Activated gamma-delta T cell (primary cell): ENCODE data around the gene ERN1.

Experiments used
- DNase-seq: peaks from one replicate; lab custom pipeline; 2025; lab: John Stamatoyannopoulos, UW

ERN1 gene

GRCh38 chr17:64109400-64109799 is 20.5 kb downstream of the ERN1 start:
- no peak for DNase-seq

DNA sequence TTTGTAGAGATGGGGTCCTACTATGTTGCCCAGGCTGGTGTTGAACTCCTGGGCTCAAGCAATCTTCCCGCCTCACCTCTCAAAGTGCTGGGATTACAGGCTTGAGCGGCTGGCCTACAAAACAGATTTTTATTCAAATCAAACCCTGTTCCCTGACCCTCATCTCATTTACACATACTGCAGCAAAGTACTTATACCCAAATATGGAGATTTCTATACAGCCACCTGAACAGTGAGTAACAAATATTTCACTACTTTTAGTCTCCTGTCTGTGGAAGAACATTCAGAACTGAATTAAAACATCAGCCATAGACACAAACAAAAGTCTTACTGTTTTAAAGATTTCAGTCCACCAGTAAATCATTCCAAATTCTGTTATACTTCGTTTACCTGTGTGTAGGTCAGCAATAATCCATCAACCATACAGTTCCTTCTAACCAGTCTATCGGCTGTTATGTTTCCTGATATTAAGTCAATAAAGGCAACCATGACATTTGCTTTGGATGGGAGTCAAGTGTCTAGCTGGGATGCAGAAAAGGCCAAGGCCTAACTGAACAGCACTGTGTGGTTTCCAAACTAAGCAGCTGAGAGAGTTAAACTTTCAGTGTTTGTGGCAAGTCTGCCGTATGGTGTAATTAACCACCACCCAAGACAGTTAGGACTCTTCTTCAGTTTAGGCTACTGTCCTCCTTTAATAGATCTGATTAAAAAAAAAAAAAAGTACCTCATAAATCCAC is 22.3 kb downstream of the ERN1 start:
- no peak for DNase-seq

DNA sequence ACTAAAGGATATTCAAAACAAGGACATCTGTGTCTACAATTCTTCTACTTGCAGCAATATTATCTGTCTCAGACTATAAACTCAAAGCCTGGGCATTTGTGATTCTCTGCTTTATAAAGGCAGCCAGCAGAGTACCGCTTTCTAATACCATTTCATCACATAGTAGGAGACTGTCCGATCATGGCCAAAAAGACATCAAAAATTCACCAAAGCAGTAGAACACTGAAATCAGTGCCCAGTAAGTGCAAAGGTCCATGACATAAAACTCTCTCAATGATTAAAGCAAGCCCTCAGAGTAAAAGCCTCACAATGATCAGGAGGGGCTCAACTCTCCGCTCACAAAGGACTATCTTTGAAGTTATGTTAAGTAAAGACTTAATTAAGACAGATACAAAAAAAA is 23.0 kb downstream of the ERN1 start:
- no peak for DNase-seq

DNA sequence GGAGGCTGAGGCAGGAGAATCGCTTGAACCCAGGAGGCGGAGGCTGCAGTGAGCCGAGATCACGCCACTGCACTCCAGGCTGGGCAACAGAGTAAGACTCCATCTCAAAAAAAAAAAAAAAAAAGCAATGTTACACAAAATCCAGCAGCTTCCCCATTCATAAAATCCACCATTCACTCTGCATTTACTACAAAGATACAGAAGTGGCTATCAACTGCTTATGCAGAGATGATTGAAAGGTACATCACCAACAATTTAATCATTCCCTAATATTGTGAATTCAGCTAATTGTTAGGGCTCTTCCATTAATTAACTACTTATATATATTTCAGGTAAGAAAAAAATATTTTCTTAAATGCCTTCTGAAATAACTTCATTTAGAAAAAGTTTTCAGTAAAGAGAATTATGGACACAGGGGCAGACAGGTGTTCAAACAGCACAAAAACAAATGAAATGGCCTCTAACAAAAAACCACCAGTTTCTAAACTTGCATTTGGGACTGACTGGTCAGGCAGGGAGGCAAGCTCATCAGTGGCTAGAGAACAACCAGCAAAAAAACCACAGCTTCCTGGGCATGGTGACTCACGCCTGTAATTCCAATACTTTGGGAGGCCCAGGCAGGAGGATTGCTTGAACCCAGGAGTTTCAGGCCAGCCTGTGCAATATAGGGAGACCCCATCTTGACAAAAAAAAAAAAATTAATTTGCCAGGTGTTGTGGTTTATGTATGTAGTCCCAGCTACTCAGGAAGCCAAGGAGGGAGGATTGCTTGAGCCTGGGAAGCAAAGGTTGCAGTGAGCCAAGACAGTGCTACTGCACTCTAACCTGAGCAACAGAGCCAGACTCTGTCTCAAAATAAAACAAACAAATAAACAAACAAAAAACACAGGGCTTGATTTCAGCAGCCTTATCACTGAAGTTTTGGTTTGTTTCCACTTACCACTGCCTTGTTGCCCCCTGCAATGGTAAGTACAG is 26.3 kb downstream of the ERN1 start:
- DNase-seq: no peak

GRCh38 chr17:64102627-64103390 is 27.1 kb downstream of the ERN1 start:
- no peak for DNase-seq

GRCh38 chr17:64099543-64099942 is 30.4 kb downstream of the ERN1 start:
- DNase-seq: no peak

- DNase-seq: no peak
Observed at GRCh38 chr17:64097196-64097936, 32.6 kb downstream of the ERN1 start.

DNA sequence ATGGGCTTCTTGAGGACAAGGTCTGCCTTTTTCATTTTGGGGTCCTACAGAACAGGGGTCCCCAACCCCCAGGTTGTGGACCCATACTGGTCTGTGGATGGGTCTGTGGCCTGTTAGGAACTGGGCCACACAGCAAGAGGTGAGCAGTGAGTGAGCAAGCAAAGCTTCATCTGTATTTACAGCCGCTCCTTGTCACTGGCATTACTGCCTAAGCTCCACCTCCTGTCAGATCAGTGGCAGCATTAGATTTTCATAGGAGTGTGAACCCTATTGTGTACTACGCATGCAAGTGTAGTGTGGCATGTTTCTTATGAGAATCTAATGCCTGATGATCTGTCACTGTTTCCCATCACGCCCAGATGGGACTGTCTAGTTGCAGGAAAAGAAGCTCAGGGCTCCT is 33.9 kb downstream of the ERN1 start:
- DNase-seq: no peak

GRCh38 chr17:64095144-64095882 is 34.6 kb downstream of the ERN1 start:
- no peak for DNase-seq

DNA sequence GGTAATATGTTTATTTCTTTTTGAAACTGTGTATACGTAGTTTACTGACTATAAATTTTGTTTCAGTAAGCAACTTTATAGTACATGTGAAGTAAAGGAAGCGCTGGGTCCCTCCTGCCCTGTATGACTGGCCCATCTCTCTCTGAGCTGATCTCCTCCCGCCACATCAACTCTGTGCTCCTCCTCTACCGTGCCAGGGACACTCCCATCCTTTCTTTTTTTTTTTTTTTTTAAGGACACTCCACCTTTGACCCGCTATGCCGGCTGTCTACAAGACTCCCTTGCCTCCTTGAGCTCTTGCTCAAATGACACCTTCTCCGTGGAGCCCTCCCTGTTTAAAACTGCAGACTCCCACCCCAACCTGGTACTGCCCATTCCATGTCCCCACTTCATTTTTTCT is 35.5 kb downstream of the ERN1 start:
- DNase-seq: no peak

GRCh38 chr17:64092952-64093451 is 36.9 kb downstream of the ERN1 start:
- no peak for DNase-seq

DNA sequence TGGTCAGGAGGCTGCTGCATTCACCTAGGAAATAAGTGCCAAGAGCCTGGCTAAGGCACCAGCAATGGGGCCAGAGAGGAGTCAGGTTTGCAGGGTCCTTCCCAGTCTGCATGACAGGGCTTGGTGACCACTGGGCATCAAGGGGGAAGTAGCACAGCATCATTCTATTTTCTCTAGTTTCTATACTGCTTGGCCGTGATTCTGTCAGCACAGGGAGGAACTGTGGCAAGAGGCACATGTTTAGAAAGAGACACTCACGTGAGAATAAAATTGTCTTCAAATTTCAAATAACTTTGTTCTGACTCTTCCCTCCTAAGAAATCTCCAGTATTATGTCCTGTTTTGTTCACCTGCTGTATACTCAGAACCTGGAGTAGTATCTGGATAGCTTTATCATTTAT is 37.8 kb downstream of the ERN1 start:
- DNase-seq: no peak

DNA sequence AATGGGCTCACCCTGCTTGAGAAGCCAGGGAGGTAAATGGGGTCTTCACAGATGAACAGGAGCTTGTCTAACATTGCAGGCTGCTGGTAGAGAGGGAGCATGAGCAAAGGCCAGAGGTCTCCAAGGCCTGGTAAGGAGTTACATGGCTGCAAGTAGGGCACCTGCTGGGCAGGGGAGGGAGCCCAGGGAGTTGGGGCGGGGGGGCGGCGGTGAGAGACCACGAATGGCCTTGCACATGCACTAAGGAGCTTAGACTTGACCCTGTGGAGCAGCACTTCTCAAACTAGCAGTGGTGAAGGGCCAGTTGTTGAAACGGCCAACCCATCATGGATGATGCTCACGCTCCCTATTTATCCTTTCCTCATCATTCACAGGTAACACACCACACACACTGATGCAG is 38.4 kb downstream of the ERN1 start:
- no peak for DNase-seq

GRCh38 chr17:64091116-64091515 is 38.8 kb downstream of the ERN1 start:
- DNase-seq: no peak

DNA sequence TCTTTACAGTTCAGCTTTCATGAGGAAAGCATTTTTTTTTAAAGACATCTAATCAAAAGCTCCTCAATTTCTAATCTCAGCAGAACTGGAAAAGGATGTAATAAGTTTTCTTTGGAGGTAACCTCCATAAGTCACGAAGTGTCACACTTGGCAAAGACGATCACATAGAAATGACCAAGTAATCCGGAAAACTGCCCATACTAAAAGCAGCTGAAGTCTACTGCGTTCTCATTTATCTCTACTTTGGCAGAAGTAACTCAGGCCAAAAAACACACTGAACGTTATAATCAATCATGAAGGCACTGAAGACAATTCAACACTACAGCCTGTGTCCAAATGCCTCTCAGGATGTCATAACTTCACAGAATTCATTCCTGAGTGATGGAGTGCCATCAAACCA is 39.8 kb downstream of the ERN1 start:
- DNase-seq: no peak

GRCh38 chr17:64087252-64088005 is 42.5 kb downstream of the ERN1 start:
- no peak for DNase-seq

DNA sequence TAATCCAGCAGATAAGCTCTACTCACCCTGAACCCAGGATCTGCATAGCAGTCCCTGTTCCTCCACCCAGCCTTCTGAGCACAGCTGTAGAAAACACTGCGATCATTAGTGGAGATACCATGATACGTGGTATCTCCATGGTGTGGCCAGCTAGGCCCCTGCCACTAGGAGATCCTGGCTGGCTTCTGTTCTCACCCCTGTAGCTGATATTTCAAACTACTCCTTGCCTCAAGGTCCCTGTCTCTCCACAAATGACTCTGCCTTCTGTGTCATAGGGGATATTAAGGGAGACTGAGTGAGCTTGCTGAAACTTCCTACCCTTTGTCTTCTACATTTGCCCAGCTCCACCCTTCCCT is 44.3 kb downstream of the ERN1 start:
- DNase-seq: no peak

- no peak for DNase-seq
Observed at GRCh38 chr17:64084940-64085649, 44.8 kb downstream of the ERN1 start.
